HG03469 (cell line): ENCODE data around the gene PDE1A.

ENCODE experiments used
- ATAC-seq: cut with Tn5 transposase; IDR thresholded peaks from one replicate; pipeline ENCODE4 v1.9.1; 2021; ENCODE audit warnings: mild to moderate bottlenecking, moderate library complexity, moderate number of reproducible peaks; ENCODE audit not compliant: unreplicated experiment

PDE1A gene

DNA sequence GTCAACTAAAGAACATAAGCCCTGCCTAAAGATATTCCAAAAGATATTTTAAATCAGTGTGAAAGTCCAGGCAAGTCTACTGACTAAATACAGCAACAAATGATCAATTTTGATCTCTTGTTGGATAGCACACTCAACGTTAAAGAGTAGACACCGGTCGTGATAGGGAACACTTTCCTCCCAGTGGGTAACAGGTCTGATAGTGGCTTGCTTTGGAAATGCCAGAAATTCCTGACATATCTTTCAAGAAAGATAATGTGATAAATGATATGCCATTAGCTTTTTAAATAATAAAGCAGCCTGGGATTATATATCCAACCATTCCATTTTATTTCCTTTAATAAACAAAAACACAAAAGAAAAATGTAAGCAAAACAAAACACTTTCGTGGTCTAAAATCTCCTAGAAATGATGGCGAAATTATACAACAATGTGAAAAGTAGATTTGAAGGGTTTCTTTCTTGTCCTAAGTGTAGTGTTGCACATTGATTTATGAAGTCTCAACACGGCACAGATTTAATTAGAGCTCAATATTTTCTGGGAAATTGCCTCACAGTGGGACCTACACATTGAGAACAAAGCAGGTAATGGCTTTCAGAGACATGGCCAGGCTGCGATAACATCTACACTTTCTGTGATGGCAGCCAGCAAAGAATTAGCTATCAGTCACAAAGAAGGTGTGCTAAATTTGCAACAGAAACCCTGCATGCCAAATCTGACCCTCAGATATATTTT is 282.6 kb downstream of the PDE1A start:
- no peak for ATAC-seq

DNA sequence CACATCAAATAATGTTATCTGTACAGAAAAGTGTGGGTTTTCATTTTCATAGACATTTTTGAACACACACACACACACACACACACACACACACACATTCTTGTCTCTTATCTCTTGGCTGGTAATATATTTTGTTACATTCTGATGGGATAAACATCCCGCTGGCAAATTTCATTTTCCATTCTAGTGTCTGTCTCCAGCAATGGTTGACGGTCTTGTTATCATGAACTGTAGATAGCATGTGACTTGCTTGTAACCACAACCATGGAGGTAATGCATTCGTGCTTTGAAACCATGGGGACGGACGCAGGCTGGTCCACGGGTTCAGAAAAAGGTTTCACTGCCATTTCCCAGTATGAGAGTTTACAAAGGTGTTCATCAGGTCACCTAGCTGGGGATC is 284.8 kb downstream of the PDE1A start:
- ATAC-seq, result no peak

GRCh38 chr2:182134201-182134600 is 292.6 kb downstream of the PDE1A start:
- no peak for ATAC-seq

GRCh38 chr2:182133195-182133891 is 293.5 kb downstream of the PDE1A start:
- no peak for ATAC-seq

- no peak for ATAC-seq
These were observed 294.2 kb downstream of the PDE1A start for GRCh38 chr2:182132605-182133004.

- ATAC-seq, result no peak
These were observed 297.8 kb downstream of the PDE1A start for GRCh38 chr2:182128821-182129707.

DNA sequence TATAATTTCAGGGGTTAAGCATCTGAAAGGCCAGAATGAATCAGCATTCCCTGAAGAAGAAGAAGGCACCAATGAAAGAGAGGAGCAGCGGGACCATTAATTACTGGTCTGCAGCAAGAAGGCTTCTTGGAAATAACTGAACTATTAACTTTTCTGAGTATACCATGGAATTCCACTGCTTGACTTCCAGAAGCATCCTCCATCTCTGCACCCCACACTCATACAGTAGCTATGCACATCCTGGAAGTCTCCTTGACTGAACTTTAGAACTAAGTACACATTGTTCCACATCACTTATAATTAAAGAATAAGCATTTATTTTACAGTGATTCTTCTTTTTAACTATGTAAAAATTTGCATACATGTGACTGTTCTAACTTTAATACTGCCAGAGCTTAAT is 309.6 kb downstream of the PDE1A start:
- ATAC-seq, result no peak

- no peak for ATAC-seq
These were observed 310.1 kb downstream of the PDE1A start for GRCh38 chr2:182116774-182117173.

GRCh38 chr2:182115258-182115657 is 311.6 kb downstream of the PDE1A start:
- ATAC-seq, result no peak

GRCh38 chr2:182113334-182113733 is 313.5 kb downstream of the PDE1A start:
- no peak for ATAC-seq

DNA sequence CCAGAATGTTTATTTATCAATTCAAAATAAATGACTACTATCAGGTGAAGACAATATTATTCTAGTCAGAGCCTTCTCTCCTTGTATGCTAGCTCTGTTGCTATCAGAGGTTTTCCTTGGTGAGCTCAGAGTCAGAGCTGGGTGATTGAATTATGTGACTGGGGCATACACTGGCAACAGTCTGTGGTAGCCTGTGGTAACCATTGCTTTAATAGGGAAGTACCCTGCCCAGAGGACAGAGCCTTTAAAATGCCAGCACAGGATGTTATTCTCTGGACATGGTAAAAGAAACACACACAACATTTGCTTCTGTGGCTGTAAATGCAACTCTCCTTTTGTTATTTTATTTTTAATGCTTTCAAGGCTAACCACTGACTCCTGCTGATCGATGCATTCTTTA is 316.5 kb downstream of the PDE1A start:
- ATAC-seq, result no peak

GRCh38 chr2:182103526-182103925 is 323.3 kb downstream of the PDE1A start:
- no peak for ATAC-seq

DNA sequence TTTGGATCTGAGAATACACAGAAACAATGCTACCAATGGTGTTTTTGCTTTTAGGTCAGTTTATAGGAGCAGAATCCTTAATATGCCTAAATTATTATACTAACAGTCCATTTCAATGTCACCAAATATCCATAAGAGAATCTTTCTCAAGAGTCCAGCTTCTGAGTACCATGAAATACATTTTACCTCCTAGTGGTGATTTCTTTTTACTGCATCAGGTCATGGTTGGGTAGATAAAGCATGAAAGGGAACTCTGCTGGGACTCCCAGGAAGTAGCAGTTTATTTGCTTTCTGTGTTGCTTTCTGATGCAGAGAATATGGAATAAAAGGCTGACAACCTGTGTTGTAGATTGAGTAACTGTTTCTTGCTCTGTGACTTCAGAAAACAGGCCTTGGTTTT is 325.6 kb downstream of the PDE1A start:
- ATAC-seq, result no peak

DNA sequence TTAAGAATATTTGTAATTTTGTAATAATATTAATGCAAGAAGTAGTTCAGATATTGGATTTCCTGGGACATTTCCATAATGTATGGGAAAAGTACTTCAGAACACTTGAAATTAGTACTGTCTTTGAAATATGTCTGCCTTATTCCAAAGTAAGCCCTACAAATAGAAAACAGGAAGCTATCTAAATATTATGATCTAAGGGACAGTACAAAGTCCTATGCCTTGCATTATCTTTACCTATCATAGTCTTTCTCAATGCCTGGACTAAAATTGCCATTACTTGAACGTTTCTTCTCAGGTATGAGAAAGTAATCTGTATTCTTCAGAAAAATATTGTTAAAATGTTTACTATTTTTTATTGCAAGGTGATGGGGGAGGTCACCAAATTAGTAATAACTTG is 328.2 kb downstream of the PDE1A start:
- ATAC-seq, result no peak

DNA sequence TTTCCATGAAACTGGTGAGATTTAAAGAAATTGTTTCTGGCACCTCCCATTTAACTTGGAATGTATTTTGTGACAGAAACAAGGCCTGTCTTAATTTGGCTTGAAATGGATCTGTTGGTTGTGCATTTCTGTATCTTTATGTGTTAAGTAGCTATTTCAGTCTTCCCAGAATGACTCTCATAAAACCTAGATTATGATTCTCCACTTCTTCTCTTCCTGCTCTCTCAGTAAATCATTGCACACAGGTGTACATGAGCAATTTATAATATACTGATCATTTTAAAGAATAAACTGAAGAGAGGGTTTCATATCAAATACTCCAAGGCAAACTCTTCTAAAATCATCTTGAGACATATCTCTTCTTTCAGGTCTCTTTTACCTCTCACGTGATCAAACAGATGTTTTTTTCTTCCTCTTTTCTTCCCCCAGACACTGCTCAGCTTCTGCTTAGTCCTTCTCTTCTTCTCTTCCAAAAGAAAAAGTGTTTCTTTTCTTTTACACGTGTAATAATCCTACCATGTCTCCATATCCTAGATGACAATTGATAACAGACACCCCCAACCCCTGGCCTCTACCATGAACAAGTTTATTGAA is 329.2 kb downstream of the PDE1A start:
- no peak for ATAC-seq

GRCh38 chr2:182090486-182090885 is 336.4 kb downstream of the PDE1A start:
- ATAC-seq, result no peak
